MM.1S (cell line): ENCODE results near the gene PAFAH1B1.
"Not testable (repeated sequence)": the region's sequence is repeated elsewhere in the genome, so short reads cannot be mapped to it uniquely, and the experiment has no call there.

Experiments used
- DNase-seq: peaks from one replicate; pipeline ENCODE4 v3.0.0-alpha.2; 2015
- H2AFZ ChIP-seq: fragments of 300-600 bp; sonication (generic); 2 replicates; pipeline ENCODE4 v1.6.0; 2016; ENCODE audit warnings: antibody characterized with exemption, low read length
- H3F3A ChIP-seq: fragments of 300-600 bp; sonication (generic); 2 replicates; pipeline ENCODE4 v1.6.1; 2016; ENCODE audit warnings: mild to moderate bottlenecking, antibody characterized with exemption, low read length, moderate library complexity, mixed read lengths; ENCODE audit not compliant: insufficient read depth
- H3K27ac ChIP-seq: fragments of 300-600 bp; sonication (generic); 2 replicates; pipeline ENCODE4 v1.5.1; 2016; ENCODE audit warnings: mild to moderate bottlenecking, low read length
- H3K27me3 ChIP-seq: fragments of 300-600 bp; sonication (generic); replicated peaks from 2 replicates; pipeline ENCODE4 v1.6.0; 2016; ENCODE audit warnings: low read length; ENCODE audit not compliant: insufficient read depth
- H3K36me3 ChIP-seq: fragments of 300-600 bp; sonication (generic); replicated peaks from 2 replicates; pipeline ENCODE4 v1.6.1; 2016; ENCODE audit warnings: mild to moderate bottlenecking, low read length, mixed read lengths; ENCODE audit not compliant: insufficient read depth
- H3K4me1 ChIP-seq: fragments of 300-600 bp; sonication (generic); 2 replicates; pipeline ENCODE4 v1.6.1; 2016; ENCODE audit warnings: low read length, mixed read lengths
- H3K4me2 ChIP-seq: fragments of 300-600 bp; sonication (generic); 2 replicates; pipeline ENCODE4 v1.6.0; 2016; ENCODE audit warnings: low read depth, low read length
- H3K4me3 ChIP-seq: fragments of 300-600 bp; sonication (generic); 2 replicates; pipeline ENCODE4 v1.5.1; 2016; ENCODE audit warnings: low read length, mixed read lengths
- H3K79me2 ChIP-seq: fragments of 300-600 bp; sonication (generic); 2 replicates; pipeline ENCODE4 v1.6.1; 2016; ENCODE audit warnings: mixed run types, low read length, mixed read lengths
- H3K9ac ChIP-seq: fragments of 300-600 bp; sonication (generic); 2 replicates; pipeline ENCODE4 v1.6.1; 2016; ENCODE audit warnings: low read length, mixed read lengths
- H3K9me2 ChIP-seq: fragments of 300-600 bp; sonication (generic); replicated peaks from 2 replicates; pipeline ENCODE4 v1.6.1; 2016; ENCODE audit warnings: mild to moderate bottlenecking, low read length, mixed read lengths; ENCODE audit not compliant: insufficient read depth
- H3K9me3 ChIP-seq: fragments of 300-600 bp; sonication (generic); replicated peaks from 2 replicates; pipeline ENCODE4 v1.6.1; 2016; ENCODE audit warnings: mild to moderate bottlenecking, low read length, mixed read lengths; ENCODE audit not compliant: insufficient read depth
- H4K20me1 ChIP-seq: fragments of 300-600 bp; sonication (generic); 2 replicates; pipeline ENCODE4 v1.6.1; 2016; ENCODE audit warnings: mild to moderate bottlenecking, low read length, moderate library complexity, mixed read lengths; ENCODE audit not compliant: insufficient read depth
- CTCF ChIP-seq: fragments of 300-600 bp; sonication (generic); IDR thresholded peaks from 2 replicates; pipeline ENCODE4 v1.5.1; 2016; ENCODE audit warnings: antibody characterized with exemption, low read length, mixed read lengths
- EZH2 ChIP-seq: fragments of 300-600 bp; sonication (generic); optimal IDR thresholded peaks from 2 replicates; pipeline ENCODE3; 2017; ENCODE audit warnings: low read depth, mild to moderate bottlenecking, antibody characterized with exemption, low read length, mixed read lengths
- EZH2phosphoT487 ChIP-seq: fragments of 300-600 bp; sonication (generic); IDR thresholded peaks from 2 replicates; pipeline ENCODE4 v1.6.1; 2018; ENCODE audit warnings: antibody characterized with exemption, low read length

Gene PAFAH1B1

DNA sequence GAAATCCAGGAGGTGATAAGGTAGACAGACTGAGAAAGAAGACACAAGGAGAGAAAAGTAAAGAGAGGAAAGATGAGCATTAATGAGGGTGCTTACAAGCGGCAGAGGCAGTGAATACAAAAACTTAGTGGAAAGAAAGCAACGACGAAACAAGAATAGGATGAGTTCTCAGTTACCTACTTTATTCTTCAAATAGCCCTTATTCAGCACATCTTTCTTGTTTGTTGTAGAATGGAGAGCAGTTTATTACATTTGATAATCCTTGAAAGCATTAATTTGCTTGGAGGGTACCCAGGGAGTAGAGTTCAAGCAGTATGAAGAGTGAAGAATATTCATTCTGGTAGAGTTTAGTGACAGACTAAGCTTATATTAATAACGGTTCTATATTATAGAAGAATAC lies 22.4 kb downstream of the PAFAH1B1 start:
- Histone ChIP-seq H3K4me2 (no peak overlapping the region), H4K20me1 (peaks cover 75% of the 10 kb centered on the region), H3K9me2 (no peaks in the 10 kb centered on the region), H3K27me3 (no peaks in the 10 kb centered on the region), H3F3A (no peaks in the 10 kb centered on the region), H3K9me3 (no peaks in the 10 kb centered on the region), H3K9ac (no peak overlapping the region), H2AFZ (no peak overlapping the region), H3K27ac (no peak overlapping the region), H3K36me3 (no peaks in the 10 kb centered on the region; the same call in 1 of the 2 replicates), H3K4me1 (no peaks in the 10 kb centered on the region), H3K79me2 (peaks cover 100% of the 10 kb centered on the region), H3K4me3 (no peak overlapping the region)
- TF ChIP-seq EZH2: no peak
- no peak for TF ChIP-seq CTCF
- TF ChIP-seq EZH2phosphoT487: no peak
- no peak for DNase-seq

DNA sequence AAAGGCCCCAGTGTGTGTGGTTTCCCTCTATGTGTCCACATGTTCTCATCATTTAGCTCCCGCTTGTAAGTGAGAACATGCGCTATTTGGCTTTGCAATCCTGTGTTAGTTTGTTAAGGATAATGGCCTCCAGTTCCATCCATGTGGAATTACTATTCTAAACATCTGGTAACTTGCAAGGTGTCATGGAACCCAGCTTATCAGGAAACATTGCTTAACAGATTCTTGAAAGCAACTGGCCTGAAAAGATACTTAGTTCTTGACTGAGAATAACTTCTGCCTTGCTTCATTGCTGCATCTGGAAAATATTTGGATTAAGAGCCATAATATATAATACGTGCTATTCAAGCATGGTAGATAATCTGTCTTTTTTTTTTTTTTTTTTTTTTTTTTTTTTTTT lies 27.8 kb downstream of the PAFAH1B1 start:
- Histone ChIP-seq H3K79me2 (peaks cover 100% of the 10 kb centered on the region), H3K36me3 (no peaks in the 10 kb centered on the region; the same call in 1 of the 2 replicates), H3K27ac (no peak overlapping the region), H2AFZ (no peak overlapping the region), H3K9me2 (no peaks in the 10 kb centered on the region), H3K4me2 (no peak overlapping the region), H4K20me1 (peaks cover 56% of the 10 kb centered on the region), H3F3A (no peaks in the 10 kb centered on the region), H3K4me3 (no peak overlapping the region), H3K9ac (no peak overlapping the region), H3K4me1 (no peaks in the 10 kb centered on the region), H3K27me3 (no peaks in the 10 kb centered on the region), H3K9me3 (no peaks in the 10 kb centered on the region)
- TF ChIP-seq EZH2phosphoT487 (no peak), CTCF (no peak), EZH2 (no peak)
- no peak for DNase-seq

DNA sequence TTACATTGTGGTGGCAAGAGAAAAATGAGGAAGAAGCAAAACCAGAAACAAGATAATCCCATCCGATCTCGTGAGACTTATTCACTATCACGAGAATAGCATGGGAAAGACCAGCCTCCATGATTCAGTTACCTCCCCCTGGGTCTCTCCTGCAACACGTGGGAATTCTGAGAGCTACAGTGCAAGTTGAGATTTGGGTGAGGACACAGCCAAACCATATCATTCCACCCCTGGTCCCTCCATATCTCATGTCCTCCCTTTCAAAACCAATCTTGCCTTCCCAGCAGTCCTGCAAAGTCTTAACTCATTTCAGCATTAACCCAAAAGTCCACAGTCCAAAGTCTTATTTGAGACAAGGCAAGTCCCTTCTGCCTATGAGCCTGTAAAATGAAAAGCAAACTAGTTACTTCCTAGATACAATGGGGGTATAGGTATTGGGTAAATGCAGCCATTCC lies 28.5 kb downstream of the PAFAH1B1 start:
- H3K4me3 ChIP-seq, H3K4me1 ChIP-seq, H3F3A ChIP-seq, DNase-seq, H3K4me2 ChIP-seq, H3K9ac ChIP-seq, H3K36me3 ChIP-seq, H2AFZ ChIP-seq, H3K27ac ChIP-seq, H3K27me3 ChIP-seq, H3K9me2 ChIP-seq, H3K9me3 ChIP-seq: not testable (repeated sequence)
- Histone ChIP-seq H3K79me2 (peaks cover 100% of the 10 kb centered on the region), H4K20me1 (peaks cover 58% of the 10 kb centered on the region)

DNA sequence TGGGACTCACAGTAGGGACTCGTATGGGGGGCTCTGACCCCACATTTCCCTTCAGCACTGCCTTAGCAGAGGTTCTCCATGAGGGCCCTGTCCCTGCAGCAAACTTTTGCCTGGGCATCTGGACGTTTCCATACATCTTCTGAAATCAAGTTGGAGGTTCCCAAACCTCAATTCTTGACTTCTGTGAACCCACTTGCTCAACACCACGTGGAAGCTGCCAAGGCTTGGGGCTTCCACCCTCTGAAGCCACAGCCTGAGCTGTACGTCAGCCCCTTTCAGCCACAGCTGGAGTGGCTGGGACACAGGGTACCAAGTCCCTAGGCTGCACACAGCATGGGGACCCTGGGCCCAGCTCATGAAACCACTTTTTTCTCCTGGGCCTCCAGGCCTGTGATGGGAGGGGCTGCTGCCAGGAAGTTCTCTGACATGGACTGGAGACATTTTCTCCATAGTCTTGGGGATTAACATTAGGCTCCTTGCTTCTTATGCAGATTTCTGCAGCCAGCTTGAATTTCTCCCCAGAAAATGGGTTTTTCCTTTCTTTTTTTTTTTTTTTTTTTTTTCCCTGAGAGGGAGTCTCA lies 29.4 kb downstream of the PAFAH1B1 start:
- not testable (repeated sequence) for DNase-seq, H3K4me2 ChIP-seq

More for the DNA sequence above, 29.4 kb downstream of the PAFAH1B1 start:
- H3K27ac ChIP-seq, H3K9me3 ChIP-seq, H2AFZ ChIP-seq, H3K9me2 ChIP-seq, H3K36me3 ChIP-seq, H3F3A ChIP-seq, H3K27me3 ChIP-seq, H3K9ac ChIP-seq, H3K4me3 ChIP-seq: not testable (repeated sequence)
- Histone ChIP-seq H3K4me1 (peaks cover 12% of the 10 kb centered on the region), H3K79me2 (peaks cover 100% of the 10 kb centered on the region), H4K20me1 (peaks cover 59% of the 10 kb centered on the region)
